ENCODE measurements around the gene PPP2R5C.

DNA sequence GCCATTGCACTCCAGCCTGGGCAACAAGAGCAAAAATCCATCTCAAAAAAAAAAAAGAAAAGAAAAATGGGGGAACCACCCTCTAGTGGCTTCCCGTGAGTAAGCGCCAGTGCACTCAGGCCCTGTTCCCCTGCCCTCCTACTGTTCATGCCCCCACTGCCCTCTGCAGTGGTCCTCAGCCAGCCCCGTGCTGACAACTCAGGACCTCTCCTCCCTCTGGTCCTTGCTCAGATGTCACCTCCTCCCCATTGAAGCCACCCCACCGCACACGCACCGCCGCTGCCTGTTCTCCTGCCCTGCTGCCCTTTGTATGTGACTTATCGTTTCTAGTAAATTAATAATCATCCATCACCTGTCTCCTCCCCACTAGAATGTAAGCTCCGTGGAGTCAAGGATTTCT is 144.1 kb downstream of the PPP2R5C start:
- TF ChIP-seq, protein P1, sequence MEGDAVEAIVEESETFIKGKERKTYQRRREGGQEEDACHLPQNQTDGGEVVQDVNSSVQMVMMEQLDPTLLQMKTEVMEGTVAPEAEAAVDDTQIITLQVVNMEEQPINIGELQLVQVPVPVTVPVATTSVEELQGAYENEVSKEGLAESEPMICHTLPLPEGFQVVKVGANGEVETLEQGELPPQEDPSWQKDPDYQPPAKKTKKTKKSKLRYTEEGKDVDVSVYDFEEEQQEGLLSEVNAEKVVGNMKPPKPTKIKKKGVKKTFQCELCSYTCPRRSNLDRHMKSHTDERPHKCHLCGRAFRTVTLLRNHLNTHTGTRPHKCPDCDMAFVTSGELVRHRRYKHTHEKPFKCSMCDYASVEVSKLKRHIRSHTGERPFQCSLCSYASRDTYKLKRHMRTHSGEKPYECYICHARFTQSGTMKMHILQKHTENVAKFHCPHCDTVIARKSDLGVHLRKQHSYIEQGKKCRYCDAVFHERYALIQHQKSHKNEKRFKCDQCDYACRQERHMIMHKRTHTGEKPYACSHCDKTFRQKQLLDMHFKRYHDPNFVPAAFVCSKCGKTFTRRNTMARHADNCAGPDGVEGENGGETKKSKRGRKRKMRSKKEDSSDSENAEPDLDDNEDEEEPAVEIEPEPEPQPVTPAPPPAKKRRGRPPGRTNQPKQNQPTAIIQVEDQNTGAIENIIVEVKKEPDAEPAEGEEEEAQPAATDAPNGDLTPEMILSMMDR (IDR thresholded peaks at IDR 0.05; ENCODE audit: borderline replicate concordance, extremely low read depth, low read length, poor library complexity, severe bottlenecking) = peak; percentile 9
- no peak for TF ChIP-seq EZH2 (IDR thresholded peaks at IDR 0.05; ENCODE audit: borderline replicate concordance, low read depth, low read length, severe bottlenecking)

Data from DND-41 (cell line).